Brain microvascular endothelial cell (primary cell): ENCODE measurements around the gene PLBD2.
"Not testable (repeated sequence)": the region's sequence is repeated elsewhere in the genome, so short reads cannot be mapped to it uniquely, and the experiment has no call there.

Experiments used
- DNase-seq: peaks from one replicate; pipeline ENCODE4 v3.0.0-alpha.2; 2020
- H3K27ac ChIP-seq: fragments of 250-450 bp; sonication (Bioruptor Pico); 2 replicates; pipeline ENCODE4 v1.5.1; 2020; ENCODE audit warnings: mild to moderate bottlenecking, moderate library complexity
- H3K27me3 ChIP-seq: fragments of 250-450 bp; sonication (Bioruptor Pico); replicated peaks from 2 replicates; pipeline ENCODE4 v1.5.1; 2020; ENCODE audit warnings: mild to moderate bottlenecking
- H3K36me3 ChIP-seq: fragments of 250-450 bp; sonication (Bioruptor Pico); replicated peaks from 2 replicates; pipeline ENCODE4 v1.5.1; 2020; ENCODE audit warnings: mild to moderate bottlenecking
- H3K4me3 ChIP-seq: 2 replicates; pipeline ENCODE4 v1.5.1; 2011; ENCODE audit warnings: low read depth, mild to moderate bottlenecking, control low read depth, low read length, moderate library complexity
- CTCF ChIP-seq: IDR thresholded peaks from 2 replicates; pipeline ENCODE4 v1.5.1; 2011; ENCODE audit warnings: low read depth, mild to moderate bottlenecking, moderate library complexity, low read length, control low read depth, inconsistent platforms; ENCODE audit errors: missing control alignments
- in situ Hi-C: cut with HindIII; loops from 2 replicates; pipeline ENCODE4 v1.10.0; 2017; ENCODE audit warnings: low sequenced_read_pairs, low pct_ligation_motif_present

The PLBD2 gene

GRCh38 chr12:113348849-113349536 lies 9.4 kb upstream of the PLBD2 start:
- no peak for TF ChIP-seq CTCF
- H3K27ac ChIP-seq, result no peak overlapping the region
- in situ Hi-C loops, result no loop called here

GRCh38 chr12:113351089-113351488 lies 7.3 kb upstream of the PLBD2 start:
- no peak for TF ChIP-seq CTCF
- no peak overlapping the region for H3K4me3 ChIP-seq
- in situ Hi-C loops, result no loop called here

More at GRCh38 chr12:113348849-113349536, 9.4 kb upstream of the PLBD2 start:
- H3K36me3 ChIP-seq, result no peaks in the 10 kb centered on the region
- no peak overlapping the region for H3K4me3 ChIP-seq
- H3K27me3 ChIP-seq, result no peaks in the 10 kb centered on the region
- DNase-seq, result no peak

GRCh38 chr12:113354192-113354591 lies 4.2 kb upstream of the PLBD2 start:
- H3K27ac ChIP-seq, in situ Hi-C loops, H3K36me3 ChIP-seq, H3K4me3 ChIP-seq, DNase-seq, H3K27me3 ChIP-seq: not testable (repeated sequence)

More at GRCh38 chr12:113351089-113351488, 7.3 kb upstream of the PLBD2 start:
- no peaks in the 10 kb centered on the region for H3K27me3 ChIP-seq
- H3K36me3 ChIP-seq, result no peaks in the 10 kb centered on the region
- DNase-seq, result no peak
- no peak overlapping the region for H3K27ac ChIP-seq

- no peak for DNase-seq
- Histone ChIP-seq H3K4me3 (peak overlapping the region; percentile 92), H3K27ac (no peak overlapping the region), H3K27me3 (no peaks in the 10 kb centered on the region), H3K36me3 (no peaks in the 10 kb centered on the region)
- in situ Hi-C loops, result no loop called here
- TF ChIP-seq CTCF, result no peak
Measured at GRCh38 chr12:113359133-113359938, 949 bp downstream of the PLBD2 start.

- Histone ChIP-seq H3K27me3 (no peaks in the 10 kb centered on the region), H3K36me3 (no peaks in the 10 kb centered on the region), H3K27ac (no peak overlapping the region), H3K4me3 (peak overlapping the region; percentile 92)
- DNase-seq, result peak; percentile 6
- peak; percentile 48 for TF ChIP-seq CTCF
- in situ Hi-C loops, result no loop called here
Measured at GRCh38 chr12:113359939-113360748, 1.8 kb downstream of the PLBD2 start.
